HepG2 (cell line): ENCODE results near the gene MLLT10. TPM values are rescaled to one million over a fixed set of nuclear protein-coding genes. Genes with fewer than 3 reads are reported as not detected.

Experiments used
- MAFF ChIP-seq: IDR thresholded peaks from 2 replicates; pipeline ENCODE4 v1.6.1; 2011; ENCODE audit warnings: low read depth, low read length, improper control_type of control experiment
- ZNF451 ChIP-seq: sonication (generic); formaldehyde crosslinking; IDR thresholded peaks from 2 replicates; pipeline ENCODE4 v1.5.0; 2020; ENCODE audit warnings: mild to moderate bottlenecking, missing genetic modification reagents
- polyA plus RNA-seq, 8 experiments: library from polyadenylated mRNA; depleted of rRNA in 3 of 8; stranded (reverse) in 7 of 8; unstranded in 1 of 8; fragments of >200 nt; fragmentation: Illumina TruSeq in 4 of 8; extraction: Trizol in 4 of 8; gene quantifications; 2 replicates each; pipeline versions ENCODE4 v1.2.1 to v1.2.3, GENCODE V29; 2011 to 2016; ENCODE audit warnings: low read depth in 4 of 8, missing spikeins in 1 of 8, mixed read lengths in 1 of 8; ENCODE audit not compliant: insufficient read depth in 1 of 8
- total RNA-seq, 5 experiments: library from RNA; depleted of rRNA; stranded (reverse); fragments of >200 nt; fragmentation: Illumina TruSeq; extraction: Trizol; gene quantifications; 2 replicates each; pipeline ENCODE4 v1.2.3, GENCODE V29; 2016; ENCODE audit warnings: low read depth in 1 of 5
- TF ChIP-seq, protein P1 (sequence below): sonication (generic); formaldehyde crosslinking; IDR thresholded peaks from 2 replicates; pipeline ENCODE4 v1.5.0; 2020; ENCODE audit warnings: mild to moderate bottlenecking, missing genetic modification reagents, borderline replicate concordance
- TF ChIP-seq, protein P2 (sequence below), 2 experiments: fragments of 450-650 bp in 1 of 2; sonication (generic) in 1 of 2; formaldehyde crosslinking in 1 of 2; IDR thresholded peaks; 2 replicates each; pipeline versions ENCODE4 v1.6.1 to v1.8.0; 2016 to 2022; ENCODE audit warnings: antibody characterized with exemption in 1 of 2, mild to moderate bottlenecking in 1 of 2, missing genetic modification reagents in 1 of 2
- TF ChIP-seq, protein P3 (sequence below): sonication (generic); formaldehyde crosslinking; conservative IDR thresholded peaks from 2 replicates; pipeline ENCODE4 v1.4.0; 2020; ENCODE audit warnings: mild to moderate bottlenecking, missing genetic modification reagents, moderate library complexity

MLLT10 gene
- total and polyA plus RNA-seq, 2 of the 13 experiments (the other 11 are each of a cell fraction or from before 2014, with no cell fraction given): 51.3 to 84.1 TPM

DNA sequence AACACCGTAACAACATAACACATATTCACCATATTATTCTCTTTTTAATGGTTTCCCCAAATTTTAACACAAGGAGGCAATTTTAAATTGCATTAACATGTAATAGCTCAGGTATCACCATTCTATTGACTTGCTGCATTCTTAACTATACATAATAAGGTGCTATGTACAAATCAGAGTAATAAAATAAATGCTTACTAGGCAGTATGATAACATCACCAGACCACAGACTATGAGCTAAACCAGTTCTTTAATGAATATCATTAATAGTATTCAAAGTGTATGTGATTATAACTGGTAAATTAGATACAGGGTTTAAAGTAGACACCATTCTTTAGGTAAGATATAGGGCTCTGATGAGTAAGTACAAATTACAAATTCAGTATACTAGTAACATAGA is 242.9 kb downstream of the MLLT10 start (continued):
- TF ChIP-seq, protein P1, sequence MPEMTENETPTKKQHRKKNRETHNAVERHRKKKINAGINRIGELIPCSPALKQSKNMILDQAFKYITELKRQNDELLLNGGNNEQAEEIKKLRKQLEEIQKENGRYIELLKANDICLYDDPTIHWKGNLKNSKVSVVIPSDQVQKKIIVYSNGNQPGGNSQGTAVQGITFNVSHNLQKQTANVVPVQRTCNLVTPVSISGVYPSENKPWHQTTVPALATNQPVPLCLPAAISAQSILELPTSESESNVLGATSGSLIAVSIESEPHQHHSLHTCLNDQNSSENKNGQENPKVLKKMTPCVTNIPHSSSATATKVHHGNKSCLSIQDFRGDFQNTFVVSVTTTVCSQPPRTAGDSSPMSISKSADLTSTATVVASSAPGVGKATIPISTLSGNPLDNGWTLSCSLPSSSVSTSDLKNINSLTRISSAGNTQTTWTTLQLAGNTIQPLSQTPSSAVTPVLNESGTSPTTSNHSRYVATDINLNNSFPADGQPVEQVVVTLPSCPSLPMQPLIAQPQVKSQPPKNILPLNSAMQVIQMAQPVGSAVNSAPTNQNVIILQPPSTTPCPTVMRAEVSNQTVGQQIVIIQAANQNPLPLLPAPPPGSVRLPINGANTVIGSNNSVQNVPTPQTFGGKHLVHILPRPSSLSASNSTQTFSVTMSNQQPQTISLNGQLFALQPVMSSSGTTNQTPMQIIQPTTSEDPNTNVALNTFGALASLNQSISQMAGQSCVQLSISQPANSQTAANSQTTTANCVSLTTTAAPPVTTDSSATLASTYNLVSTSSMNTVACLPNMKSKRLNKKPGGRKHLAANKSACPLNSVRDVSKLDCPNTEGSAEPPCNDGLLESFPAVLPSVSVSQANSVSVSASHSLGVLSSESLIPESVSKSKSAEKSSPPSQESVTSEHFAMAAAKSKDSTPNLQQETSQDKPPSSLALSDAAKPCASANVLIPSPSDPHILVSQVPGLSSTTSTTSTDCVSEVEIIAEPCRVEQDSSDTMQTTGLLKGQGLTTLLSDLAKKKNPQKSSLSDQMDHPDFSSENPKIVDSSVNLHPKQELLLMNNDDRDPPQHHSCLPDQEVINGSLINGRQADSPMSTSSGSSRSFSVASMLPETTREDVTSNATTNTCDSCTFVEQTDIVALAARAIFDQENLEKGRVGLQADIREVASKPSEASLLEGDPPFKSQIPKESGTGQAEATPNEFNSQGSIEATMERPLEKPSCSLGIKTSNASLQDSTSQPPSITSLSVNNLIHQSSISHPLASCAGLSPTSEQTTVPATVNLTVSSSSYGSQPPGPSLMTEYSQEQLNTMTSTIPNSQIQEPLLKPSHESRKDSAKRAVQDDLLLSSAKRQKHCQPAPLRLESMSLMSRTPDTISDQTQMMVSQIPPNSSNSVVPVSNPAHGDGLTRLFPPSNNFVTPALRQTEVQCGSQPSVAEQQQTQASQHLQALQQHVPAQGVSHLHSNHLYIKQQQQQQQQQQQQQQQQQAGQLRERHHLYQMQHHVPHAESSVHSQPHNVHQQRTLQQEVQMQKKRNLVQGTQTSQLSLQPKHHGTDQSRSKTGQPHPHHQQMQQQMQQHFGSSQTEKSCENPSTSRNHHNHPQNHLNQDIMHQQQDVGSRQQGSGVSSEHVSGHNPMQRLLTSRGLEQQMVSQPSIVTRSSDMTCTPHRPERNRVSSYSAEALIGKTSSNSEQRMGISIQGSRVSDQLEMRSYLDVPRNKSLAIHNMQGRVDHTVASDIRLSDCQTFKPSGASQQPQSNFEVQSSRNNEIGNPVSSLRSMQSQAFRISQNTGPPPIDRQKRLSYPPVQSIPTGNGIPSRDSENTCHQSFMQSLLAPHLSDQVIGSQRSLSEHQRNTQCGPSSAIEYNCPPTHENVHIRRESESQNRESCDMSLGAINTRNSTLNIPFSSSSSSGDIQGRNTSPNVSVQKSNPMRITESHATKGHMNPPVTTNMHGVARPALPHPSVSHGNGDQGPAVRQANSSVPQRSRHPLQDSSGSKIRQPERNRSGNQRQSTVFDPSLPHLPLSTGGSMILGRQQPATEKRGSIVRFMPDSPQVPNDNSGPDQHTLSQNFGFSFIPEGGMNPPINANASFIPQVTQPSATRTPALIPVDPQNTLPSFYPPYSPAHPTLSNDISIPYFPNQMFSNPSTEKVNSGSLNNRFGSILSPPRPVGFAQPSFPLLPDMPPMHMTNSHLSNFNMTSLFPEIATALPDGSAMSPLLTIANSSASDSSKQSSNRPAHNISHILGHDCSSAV (CRISPR knock-in tag): no peak
- TF ChIP-seq MAFF: peak; percentile 71
- TF ChIP-seq ZNF451 (CRISPR knock-in tag): no peak
- TF ChIP-seq, protein P2, sequence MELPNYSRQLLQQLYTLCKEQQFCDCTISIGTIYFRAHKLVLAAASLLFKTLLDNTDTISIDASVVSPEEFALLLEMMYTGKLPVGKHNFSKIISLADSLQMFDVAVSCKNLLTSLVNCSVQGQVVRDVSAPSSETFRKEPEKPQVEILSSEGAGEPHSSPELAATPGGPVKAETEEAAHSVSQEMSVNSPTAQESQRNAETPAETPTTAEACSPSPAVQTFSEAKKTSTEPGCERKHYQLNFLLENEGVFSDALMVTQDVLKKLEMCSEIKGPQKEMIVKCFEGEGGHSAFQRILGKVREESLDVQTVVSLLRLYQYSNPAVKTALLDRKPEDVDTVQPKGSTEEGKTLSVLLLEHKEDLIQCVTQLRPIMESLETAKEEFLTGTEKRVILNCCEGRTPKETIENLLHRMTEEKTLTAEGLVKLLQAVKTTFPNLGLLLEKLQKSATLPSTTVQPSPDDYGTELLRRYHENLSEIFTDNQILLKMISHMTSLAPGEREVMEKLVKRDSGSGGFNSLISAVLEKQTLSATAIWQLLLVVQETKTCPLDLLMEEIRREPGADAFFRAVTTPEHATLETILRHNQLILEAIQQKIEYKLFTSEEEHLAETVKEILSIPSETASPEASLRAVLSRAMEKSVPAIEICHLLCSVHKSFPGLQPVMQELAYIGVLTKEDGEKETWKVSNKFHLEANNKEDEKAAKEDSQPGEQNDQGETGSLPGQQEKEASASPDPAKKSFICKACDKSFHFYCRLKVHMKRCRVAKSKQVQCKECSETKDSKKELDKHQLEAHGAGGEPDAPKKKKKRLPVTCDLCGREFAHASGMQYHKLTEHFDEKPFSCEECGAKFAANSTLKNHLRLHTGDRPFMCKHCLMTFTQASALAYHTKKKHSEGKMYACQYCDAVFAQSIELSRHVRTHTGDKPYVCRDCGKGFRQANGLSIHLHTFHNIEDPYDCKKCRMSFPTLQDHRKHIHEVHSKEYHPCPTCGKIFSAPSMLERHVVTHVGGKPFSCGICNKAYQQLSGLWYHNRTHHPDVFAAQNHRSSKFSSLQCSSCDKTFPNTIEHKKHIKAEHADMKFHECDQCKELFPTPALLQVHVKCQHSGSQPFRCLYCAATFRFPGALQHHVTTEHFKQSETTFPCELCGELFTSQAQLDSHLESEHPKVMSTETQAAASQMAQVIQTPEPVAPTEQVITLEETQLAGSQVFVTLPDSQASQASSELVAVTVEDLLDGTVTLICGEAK (IDR thresholded peaks at IDR 0.05): no peak
- TF ChIP-seq, protein P2 (CRISPR knock-in tag; IDR thresholded peaks at IDR 0.05): no peak
- TF ChIP-seq, protein P3, sequence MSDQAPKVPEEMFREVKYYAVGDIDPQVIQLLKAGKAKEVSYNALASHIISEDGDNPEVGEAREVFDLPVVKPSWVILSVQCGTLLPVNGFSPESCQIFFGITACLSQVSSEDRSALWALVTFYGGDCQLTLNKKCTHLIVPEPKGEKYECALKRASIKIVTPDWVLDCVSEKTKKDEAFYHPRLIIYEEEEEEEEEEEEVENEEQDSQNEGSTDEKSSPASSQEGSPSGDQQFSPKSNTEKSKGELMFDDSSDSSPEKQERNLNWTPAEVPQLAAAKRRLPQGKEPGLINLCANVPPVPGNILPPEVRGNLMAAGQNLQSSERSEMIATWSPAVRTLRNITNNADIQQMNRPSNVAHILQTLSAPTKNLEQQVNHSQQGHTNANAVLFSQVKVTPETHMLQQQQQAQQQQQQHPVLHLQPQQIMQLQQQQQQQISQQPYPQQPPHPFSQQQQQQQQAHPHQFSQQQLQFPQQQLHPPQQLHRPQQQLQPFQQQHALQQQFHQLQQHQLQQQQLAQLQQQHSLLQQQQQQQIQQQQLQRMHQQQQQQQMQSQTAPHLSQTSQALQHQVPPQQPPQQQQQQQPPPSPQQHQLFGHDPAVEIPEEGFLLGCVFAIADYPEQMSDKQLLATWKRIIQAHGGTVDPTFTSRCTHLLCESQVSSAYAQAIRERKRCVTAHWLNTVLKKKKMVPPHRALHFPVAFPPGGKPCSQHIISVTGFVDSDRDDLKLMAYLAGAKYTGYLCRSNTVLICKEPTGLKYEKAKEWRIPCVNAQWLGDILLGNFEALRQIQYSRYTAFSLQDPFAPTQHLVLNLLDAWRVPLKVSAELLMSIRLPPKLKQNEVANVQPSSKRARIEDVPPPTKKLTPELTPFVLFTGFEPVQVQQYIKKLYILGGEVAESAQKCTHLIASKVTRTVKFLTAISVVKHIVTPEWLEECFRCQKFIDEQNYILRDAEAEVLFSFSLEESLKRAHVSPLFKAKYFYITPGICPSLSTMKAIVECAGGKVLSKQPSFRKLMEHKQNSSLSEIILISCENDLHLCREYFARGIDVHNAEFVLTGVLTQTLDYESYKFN (CRISPR knock-in tag): no peak
